ENCODE measurements around the gene PLA2G2F.

PLA2G2F gene

GRCh38 chr1:20174937-20175666 is 36.0 kb downstream of the PLA2G2F start:
- DNase-seq, result peak; percentile 34

- peak; percentile 14 for DNase-seq
These were observed 39.7 kb downstream of the PLA2G2F start for GRCh38 chr1:20178634-20179370.

GRCh38 chr1:20179371-20180128 is 40.4 kb downstream of the PLA2G2F start:
- no peak for DNase-seq

- no peak for DNase-seq
These were observed 41.2 kb downstream of the PLA2G2F start for GRCh38 chr1:20180129-20180843.

- no peak for DNase-seq
These were observed 41.7 kb downstream of the PLA2G2F start for GRCh38 chr1:20180844-20181207.

GRCh38 chr1:20182415-20182814 is 43.3 kb downstream of the PLA2G2F start:
- no peak for DNase-seq

- DNase-seq, result no peak
These were observed 43.9 kb downstream of the PLA2G2F start for GRCh38 chr1:20183035-20183434.

- no peak for DNase-seq
These were observed 44.6 kb downstream of the PLA2G2F start for GRCh38 chr1:20183616-20184271.

GRCh38 chr1:20184481-20184900 is 45.4 kb downstream of the PLA2G2F start:
- DNase-seq, result no peak

- no peak for DNase-seq
These were observed 46.1 kb downstream of the PLA2G2F start for GRCh38 chr1:20184997-20185833.

GRCh38 chr1:20185834-20186782 is 47.0 kb downstream of the PLA2G2F start, which contains the start of the genes PLA2G2C and UBXN10:
Gene PLA2G2C, minus strand, starts transcription at chr1:20186518. Its CDS starts 9,155 bp downstream, at chr1:20177363.
Gene UBXN10, plus strand, starts transcription at chr1:20186096. Its CDS starts 4,466 bp downstream, at chr1:20190562.
- no peak for DNase-seq

- no peak for DNase-seq
These were observed 48.1 kb downstream of the PLA2G2F start for GRCh38 chr1:20187103-20187812.

- no peak for DNase-seq
These were observed 48.8 kb downstream of the PLA2G2F start for GRCh38 chr1:20187813-20188454.

GRCh38 chr1:20188455-20188817 is 49.3 kb downstream of the PLA2G2F start:
- DNase-seq, result no peak

- DNase-seq, result no peak
These were observed 50.5 kb downstream of the PLA2G2F start for GRCh38 chr1:20189664-20190063.

- DNase-seq, result no peak
These were observed 51.4 kb downstream of the PLA2G2F start for GRCh38 chr1:20190256-20191160.

GRCh38 chr1:20191266-20191825 is 52.2 kb downstream of the PLA2G2F start:
- no peak for DNase-seq
